Activated CD4-positive, alpha-beta T cell treated with anti-CD3 and anti-CD28 coated beads for 48 hours (primary cell): ENCODE measurements around the gene SIL1.
"Not testable (repeated sequence)": the region's sequence is repeated elsewhere in the genome, so short reads cannot be mapped to it uniquely, and the experiment has no call there.

ENCODE experiments used
- DNase-seq: peaks from one replicate; pipeline ENCODE4 v3.0.0-alpha.2; 2020

Gene SIL1

DNA sequence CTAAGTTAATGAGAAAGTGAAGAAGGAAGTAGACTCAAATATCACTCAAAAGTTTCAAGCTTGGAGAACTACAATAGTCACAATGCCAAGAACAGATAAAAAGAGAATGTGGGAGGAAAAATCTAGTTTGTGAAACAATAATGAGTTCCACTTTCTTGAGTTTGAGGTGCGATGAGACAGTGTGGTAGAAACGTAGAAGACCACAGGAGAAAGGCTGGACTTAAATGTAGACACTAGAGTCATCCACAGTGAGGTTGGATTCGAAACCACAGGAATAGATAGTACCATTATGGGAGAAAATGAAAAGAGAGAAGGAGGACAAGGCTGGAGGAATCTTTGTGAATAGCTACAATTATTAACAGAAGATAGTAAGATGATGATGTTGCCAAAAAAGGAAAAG is 182.0 kb downstream of the SIL1 start:
- DNase-seq, result no peak

GRCh38 chr5:139014726-139015125 is 183.4 kb downstream of the SIL1 start:
- no peak for DNase-seq

DNA sequence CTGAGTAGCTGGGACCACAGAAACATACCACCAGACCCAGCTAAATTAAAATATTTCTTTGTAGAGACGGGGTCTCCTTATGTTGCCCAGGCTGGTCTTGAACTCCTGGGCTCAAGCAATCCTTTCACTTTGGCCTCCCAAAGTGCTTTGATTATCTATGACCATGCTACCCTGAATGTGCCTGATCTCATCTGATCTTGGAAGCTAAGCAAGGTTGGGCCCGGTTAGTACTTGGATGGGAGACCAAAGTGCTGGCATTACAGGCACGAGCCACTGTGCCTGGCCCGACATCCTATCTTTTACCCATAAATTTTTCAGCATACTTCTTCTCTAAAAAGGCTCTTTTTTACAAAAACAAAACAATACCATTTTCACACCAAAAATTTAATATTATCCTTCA is 186.0 kb downstream of the SIL1 start:
- no peak for DNase-seq

DNA sequence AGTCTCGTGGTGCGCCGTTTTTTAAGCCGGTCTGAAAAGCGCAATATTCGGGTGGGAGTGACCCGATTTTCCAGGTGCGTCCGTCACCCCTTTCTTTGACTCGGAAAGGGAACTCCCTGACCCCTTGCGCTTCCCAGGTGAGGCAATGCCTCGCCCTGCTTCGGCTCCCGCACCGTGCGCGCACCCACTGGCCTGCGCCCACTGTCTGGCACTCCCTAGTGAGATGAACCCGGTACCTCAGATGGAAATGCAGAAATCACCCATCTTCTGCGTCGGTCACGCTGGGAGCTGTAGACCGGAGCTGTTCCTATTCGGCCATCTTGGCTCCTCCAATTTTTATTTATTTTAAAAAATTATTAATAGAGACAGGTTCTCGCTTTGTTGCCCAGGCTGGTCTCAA is 187.0 kb downstream of the SIL1 start:
- DNase-seq, result not testable (repeated sequence)

DNA sequence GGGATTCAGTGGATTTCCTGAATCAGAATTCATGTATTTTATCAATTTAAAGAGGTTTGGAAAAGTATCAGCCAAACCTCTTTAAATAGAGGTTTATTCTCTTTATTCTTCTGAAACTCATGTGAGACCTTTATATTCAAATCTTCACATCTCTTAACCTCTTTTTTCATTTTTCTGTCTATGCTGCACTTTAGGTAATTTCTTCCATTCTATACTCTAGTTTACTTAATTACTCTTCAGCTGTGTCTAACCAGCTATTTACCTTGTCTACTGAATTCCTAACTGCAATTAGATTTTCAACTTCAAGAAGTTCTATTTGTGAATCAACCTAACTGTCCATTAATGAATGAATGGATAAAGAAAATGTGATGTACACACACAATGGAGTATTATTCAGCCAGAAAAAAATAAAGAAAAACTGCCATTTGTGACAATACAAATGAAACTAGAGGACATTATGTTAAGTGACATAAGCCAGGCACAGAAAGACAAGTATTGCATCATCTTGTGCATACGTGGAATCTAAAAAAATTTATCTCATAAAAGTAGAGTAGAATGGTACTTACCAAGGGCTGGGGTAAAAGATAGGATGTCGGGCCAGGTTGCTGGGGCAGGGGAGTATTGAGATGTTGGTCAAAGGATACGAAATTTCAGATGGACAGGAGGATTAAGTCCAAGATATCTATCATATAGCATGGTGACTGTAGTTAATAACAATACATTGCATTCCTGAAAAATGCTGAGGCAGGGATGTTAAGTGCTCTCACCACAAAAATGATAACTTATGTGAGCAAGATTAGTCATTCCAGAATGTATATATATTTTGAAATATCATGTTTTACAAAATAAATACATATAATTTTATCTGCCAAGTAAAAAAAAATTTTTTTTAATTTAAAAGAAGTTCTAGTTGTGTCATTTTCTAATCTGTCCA is 193.5 kb downstream of the SIL1 start:
- DNase-seq, result no peak

- DNase-seq, result no peak
These were observed 198.5 kb downstream of the SIL1 start for GRCh38 chr5:138999674-139000073.

DNA sequence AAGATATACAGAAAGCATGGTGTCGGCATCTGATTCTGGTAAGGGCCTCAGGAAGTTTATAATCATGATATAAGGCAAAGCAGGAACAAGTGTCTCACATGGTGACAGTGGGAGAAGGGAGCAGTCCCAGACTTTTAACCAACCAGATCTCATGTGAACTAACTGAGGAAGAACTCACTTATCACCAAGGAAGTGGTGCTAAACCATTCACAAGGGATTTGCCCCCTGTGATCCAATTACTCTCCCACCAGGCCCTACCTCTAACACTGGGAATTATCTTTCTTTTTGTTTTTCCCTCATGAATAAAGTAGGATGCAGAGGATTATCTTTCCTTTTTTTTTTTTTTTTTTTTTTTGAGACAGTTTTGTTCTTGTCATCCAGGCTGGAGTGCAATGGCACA is 199.6 kb downstream of the SIL1 start:
- no peak for DNase-seq

DNA sequence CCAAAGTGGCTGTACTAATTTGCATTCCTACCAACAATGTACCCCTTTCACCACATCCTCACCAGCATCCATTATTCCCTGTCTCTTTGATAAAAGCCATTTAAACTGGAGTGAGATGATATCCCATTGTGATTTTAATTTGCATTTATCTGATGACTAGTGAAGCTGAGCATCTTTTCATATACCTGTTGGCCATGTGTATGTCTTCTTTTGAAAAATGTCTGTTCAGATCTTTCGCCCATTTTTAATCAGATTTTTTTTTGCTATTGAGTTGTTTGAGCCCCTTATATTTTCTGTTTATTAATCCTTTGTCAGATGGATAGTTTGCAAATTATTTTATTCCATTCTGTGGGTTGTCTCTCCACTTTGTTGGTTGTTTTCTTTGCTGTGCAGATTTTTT is 202.0 kb downstream of the SIL1 start:
- DNase-seq, result no peak

- no peak for DNase-seq
These were observed 207.1 kb downstream of the SIL1 start for GRCh38 chr5:138990986-138991590.

DNA sequence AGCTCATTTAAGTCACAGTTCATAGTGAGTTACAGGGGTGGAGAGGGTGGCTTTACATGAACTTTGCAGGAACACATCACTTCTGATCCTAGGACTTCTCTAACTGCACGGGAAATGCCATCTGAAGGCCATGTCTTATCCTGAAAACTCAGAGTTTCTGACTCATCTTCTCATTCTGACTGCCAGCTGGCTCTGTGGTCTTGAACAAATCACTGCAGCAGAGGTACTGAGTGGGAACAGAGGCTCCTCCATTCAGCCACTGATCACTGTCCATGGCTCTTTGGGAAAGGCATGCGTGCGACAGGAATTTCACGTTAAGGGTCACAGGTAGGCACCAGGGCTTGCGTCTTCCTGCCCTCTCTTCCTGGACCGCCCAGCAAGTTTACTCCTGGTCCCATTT is 208.4 kb downstream of the SIL1 start:
- no peak for DNase-seq

DNA sequence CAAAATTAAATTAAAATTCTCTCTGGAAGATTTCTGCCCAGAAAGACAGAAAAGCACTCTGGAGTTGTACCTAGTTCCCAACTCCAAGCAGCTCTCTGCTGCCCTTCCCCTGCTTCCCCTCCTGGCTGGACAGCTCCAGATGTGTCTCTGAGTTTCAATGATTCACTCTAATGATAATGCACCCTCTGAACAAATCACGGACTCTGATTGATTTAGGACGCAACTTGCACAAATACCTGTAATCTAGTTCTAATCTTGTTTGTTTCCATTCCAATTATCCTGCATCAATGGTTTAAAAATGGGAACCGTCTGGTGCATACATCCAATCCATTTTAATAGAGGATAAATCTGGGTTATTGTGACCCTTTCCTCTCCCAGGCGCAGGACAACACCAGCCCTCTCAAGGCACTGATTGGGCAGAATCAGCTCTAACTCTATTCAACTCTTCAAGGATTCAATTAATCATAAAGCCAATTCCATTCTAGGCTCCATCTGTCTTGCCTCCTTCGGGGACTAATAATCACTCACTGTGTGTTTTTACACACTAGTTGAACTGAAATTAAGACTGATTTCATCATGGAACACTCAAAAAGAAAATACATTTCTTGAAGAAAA is 211.9 kb downstream of the SIL1 start:
- no peak for DNase-seq

- DNase-seq, result no peak
These were observed 212.5 kb downstream of the SIL1 start for GRCh38 chr5:138985683-138986082.

DNA sequence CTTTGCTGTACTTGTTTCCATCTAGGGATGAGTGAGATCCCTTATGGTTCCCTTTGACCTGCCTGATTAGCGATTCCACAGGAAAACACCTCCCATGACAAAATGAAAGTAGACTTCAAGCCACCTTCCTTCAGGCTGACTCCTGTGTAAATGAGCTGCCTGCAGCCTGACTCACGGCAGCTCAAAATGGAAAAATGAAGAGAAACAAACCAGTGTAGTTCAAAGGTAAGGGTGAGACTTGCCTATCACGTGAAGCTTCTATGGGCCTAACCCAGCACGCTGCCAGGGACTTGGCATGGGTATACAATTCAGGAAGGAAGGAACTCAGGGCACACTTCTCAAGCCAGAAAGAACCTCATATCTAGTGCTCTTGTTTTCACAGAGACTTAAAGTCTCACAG is 212.9 kb downstream of the SIL1 start:
- no peak for DNase-seq

- DNase-seq, result no peak
These were observed 214.2 kb downstream of the SIL1 start for GRCh38 chr5:138983984-138984383.

- DNase-seq, result peak; percentile 34
These were observed 216.6 kb downstream of the SIL1 start for GRCh38 chr5:138981586-138981985.

DNA sequence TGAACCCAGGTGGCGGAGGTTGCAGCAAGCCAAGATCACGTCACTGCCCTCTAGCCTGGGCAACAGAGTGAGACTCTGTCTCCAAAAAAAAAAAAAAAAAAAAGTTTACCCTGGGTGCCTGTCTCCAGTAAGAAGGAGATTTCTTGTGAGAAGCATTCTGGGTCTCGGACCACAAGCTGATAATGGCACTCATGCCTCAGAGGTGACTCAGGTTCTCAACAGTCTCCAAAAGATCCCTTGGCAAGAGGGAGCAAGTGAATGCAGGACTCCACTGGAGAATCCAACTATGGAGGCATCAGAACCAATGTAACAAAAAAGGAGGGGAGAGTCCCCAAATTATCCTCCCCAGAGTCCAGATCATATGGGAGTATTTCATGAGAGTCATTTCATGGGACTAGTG is 217.0 kb downstream of the SIL1 start:
- no peak for DNase-seq

- DNase-seq, result no peak
These were observed 217.7 kb downstream of the SIL1 start for GRCh38 chr5:138980441-138980840.

DNA sequence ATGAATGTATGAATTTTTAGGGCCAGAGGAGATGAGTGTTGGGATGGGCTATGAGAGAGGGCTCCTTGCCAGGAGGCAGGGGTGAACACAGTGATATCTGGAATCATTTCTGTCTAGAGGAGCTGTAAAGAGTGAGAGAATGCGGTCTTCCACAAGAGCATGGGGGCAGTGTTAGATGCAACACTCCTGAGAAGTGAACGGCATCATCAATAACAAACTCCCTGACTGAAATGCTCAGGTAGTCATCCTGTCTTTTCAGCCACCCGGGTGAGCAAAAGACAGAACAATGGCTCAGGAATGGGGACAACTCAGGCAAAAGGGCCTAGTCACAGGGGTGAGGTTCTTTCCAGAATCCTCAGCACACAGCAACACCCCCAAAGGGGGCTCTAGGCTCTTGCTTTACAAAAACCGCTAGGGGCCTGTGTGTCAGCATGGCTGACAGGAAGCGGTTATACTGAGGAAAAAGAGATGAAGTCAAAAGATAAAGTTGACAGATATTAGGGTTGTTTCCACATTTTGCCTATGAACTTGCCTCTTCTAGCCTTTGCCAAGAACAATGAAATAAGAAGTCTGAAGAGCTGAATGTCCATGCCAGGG is 218.4 kb downstream of the SIL1 start:
- DNase-seq, result peak; percentile 37

- no peak for DNase-seq
These were observed 219.6 kb downstream of the SIL1 start for GRCh38 chr5:138978581-138978980.

DNA sequence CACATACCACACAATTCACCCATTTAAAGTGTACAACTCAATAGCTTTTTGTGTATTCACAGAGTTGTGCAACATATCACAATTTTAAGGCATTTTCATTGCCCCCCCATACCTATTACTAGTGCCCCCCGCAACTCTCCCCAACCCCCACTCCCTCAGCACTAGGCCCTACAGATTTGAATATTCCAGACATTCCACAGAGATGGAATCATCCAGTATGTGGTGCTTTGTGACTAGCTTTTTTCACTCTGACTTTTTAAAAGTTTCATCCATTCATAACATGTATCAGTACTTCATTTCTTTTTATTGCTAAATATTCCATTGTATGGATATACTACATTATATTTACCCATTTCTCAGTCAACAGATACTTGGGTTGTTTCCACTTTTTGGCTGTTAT is 220.1 kb downstream of the SIL1 start:
- DNase-seq, result no peak

- no peak for DNase-seq
These were observed 222.9 kb downstream of the SIL1 start for GRCh38 chr5:138975098-138975847.

DNA sequence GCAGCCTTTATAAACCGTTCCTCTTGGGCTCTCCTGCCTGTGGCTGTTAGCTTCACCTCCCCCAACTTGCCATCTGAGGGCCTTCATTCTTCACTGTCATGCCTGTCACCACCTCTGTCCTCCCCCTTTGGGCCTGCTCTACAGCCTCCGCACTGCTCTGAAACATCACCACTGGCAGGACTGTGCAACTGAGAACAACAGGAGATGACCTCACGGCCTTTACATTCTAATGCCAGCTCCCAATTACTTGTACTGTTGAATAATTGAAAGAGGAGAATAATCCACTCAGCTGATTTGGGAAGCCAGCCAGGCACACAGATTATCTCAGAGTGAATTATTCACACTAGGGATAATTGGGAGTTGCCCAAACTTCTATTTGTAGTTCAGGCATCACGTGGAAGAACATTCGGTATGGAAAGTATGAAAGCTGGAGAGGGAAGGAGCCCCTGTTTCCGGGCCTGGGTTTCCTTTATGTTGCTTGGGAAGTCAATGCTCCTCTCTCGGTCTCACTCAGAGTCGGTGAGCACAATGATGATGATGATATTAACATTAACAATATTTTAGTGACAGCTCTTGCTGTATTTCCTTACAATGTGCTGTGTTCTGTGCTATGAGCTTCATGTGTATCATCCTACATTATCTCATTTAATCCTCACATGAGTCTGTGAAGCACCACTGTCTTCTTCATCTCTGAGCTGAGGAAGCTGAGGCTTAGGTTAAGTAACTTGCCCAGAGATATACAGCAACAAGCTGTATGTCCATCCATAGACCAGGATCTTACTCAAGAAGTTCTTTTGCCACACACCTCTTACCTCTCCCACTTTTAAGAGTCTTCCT is 223.7 kb downstream of the SIL1 start:
- no peak for DNase-seq
